ENCODE data around the gene CACNA1G.

CACNA1G gene

GRCh38 chr17:50634224-50634914 lies 73.9 kb downstream of the CACNA1G start, which contains the start of gene ABCC3:
Gene ABCC3 (plus strand): TSS chr17:50634881. CDS start chr17:50634937, 56 bp downstream.
- no peak for DNase-seq (ENCODE audit: extremely low read depth, low read depth)
- TF ChIP-seq CTCF (IDR thresholded peaks at IDR 0.05; ENCODE audit: low read depth, low read length), result no peak

GRCh38 chr17:50634915-50635731 lies 74.6 kb downstream of the CACNA1G start:
- DNase-seq (ENCODE audit: extremely low read depth, low read depth), result no peak
- no peak for TF ChIP-seq CTCF (IDR thresholded peaks at IDR 0.05; ENCODE audit: low read depth, low read length)

- no peak for TF ChIP-seq CTCF (IDR thresholded peaks at IDR 0.05; ENCODE audit: low read depth, low read length)
- DNase-seq (ENCODE audit: extremely low read depth, low read depth), result no peak
Measured at GRCh38 chr17:50635732-50635981, 75.1 kb downstream of the CACNA1G start.

- DNase-seq (ENCODE audit: extremely low read depth, low read depth), result no peak
- TF ChIP-seq CTCF (IDR thresholded peaks at IDR 0.05; ENCODE audit: low read depth, low read length), result no peak
Measured at GRCh38 chr17:50635982-50636803, 75.7 kb downstream of the CACNA1G start.

GRCh38 chr17:50636804-50637195 lies 76.3 kb downstream of the CACNA1G start:
- no peak for TF ChIP-seq CTCF (IDR thresholded peaks at IDR 0.05; ENCODE audit: low read depth, low read length)

GRCh38 chr17:50637829-50638605 lies 77.5 kb downstream of the CACNA1G start:
- DNase-seq (ENCODE audit: extremely low read depth, low read depth), result no peak
- TF ChIP-seq CTCF (IDR thresholded peaks at IDR 0.05; ENCODE audit: low read depth, low read length), result no peak

More at GRCh38 chr17:50636804-50637195, 76.3 kb downstream of the CACNA1G start:
- DNase-seq (ENCODE audit: extremely low read depth, low read depth), result no peak

Measured in AG09319 (cell line).